GM18511 (cell line): Measurements from ENCODE around the gene TEX14.
"Not testable (repeated sequence)": the region's sequence is repeated elsewhere in the genome, so short reads cannot be mapped to it uniquely, and the experiment has no call there.

Experiments
- ATAC-seq: cut with Tn5 transposase; IDR thresholded peaks from one replicate; pipeline ENCODE4 v1.9.1; 2021; ENCODE audit warnings: mild to moderate bottlenecking, moderate library complexity; ENCODE audit not compliant: unreplicated experiment

Gene TEX14

DNA sequence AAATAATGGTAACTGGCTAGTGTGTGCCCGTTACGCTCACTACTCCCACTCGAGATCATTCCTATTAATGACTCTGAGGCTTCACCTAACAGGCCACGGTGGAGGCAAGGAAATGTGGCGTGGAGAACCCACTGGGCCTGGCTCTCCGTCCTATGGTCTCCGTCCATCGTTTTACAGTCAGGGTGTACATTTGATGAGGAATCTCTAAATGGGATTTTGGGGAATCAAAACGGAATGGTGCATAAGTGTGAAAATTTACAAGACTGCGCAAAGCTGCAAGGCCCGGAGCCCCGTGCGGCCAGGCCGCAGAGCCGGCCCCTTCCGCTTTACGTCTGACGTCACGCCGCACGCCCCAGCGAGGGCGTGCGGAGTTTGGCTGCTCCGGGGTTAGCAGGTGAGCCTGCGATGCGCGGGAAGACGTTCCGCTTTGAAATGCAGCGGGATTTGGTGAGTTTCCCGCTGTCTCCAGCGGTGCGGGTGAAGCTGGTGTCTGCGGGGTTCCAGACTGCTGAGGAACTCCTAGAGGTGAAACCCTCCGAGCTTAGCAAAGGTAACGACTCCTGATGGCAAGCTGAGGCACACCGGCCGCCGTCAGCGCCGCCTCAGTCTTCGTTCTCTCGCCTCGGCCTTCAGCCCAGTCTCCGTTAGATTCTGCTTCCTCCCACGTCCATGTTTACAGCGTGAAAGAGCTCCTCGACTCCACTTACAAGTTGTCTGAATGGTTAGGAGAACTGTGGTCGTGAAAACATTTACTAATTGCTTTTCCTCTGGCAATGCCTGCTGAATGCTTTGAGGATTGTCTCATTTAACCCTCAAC lies 602 bp upstream of the TEX14 start, which contains the start of gene RAD51C:
RAD51C (plus strand) TSS at position 364 of the 817 bp plus-strand sequence; CDS start at position 406, 42 bp downstream.
- peak; percentile 99 for ATAC-seq

DNA sequence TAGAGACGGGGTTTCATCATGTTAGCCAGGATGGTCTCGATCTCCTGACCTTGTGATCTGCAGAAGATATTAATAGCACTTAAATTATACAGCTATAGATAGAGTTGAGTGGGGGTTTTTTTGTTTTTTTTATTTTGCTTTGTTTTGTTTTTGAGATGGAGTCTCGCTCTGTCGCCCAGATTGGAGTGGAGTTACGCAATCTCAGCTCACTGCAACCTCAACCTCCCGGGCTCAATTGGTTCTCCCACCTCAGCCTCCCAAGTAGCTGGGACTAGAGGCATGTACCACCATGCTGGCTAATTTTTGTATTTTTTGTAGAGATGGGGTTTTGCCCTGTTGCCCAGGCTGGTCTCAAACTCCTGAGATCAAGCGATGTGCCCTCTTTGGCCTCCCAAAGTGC lies 1.8 kb downstream of the TEX14 start:
- ATAC-seq = not testable (repeated sequence)

- no peak for ATAC-seq
Observed at GRCh38 chr17:58688521-58688920, 3.3 kb downstream of the TEX14 start.

GRCh38 chr17:58686980-58687379 lies 4.9 kb downstream of the TEX14 start:
- ATAC-seq = no peak

GRCh38 chr17:58684462-58684861 lies 7.4 kb downstream of the TEX14 start:
- not testable (repeated sequence) for ATAC-seq

DNA sequence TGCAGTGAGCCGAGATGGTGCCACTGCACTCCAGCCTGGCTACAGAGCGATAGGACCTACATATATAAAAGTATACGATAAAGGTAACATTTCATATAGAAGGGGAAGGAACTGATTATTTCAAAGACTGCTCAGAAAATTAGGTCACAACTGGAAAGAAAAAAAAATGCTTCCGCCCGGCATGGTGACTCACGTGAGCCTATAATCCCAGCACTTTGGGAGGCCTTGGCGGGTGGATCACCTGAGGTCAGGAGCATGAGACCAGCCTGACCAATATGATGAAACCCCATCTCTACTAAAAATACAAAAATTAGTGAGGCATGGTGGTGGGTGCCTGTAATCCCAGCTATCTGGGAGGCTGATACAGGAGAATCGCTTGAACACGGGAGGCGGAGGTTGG lies 7.8 kb downstream of the TEX14 start:
- no peak for ATAC-seq

DNA sequence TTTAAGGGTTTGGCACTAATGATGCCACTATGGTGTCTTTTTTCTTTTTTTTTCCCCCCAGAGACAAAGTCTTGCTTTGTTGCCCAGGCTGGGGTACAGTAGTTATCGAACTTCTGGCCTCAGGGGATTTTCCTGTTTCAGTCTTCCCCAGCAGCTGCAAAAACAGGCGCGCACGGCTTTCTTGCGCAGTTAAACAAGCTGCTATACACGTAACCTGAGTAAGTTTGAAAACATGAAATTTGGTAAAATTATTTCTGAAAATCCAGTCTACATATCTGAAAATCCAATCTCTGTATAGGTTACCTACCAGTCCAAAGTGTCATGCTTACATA lies 11.8 kb downstream of the TEX14 start:
- no peak for ATAC-seq

GRCh38 chr17:58679263-58680037 lies 12.4 kb downstream of the TEX14 start:
- no peak for ATAC-seq

DNA sequence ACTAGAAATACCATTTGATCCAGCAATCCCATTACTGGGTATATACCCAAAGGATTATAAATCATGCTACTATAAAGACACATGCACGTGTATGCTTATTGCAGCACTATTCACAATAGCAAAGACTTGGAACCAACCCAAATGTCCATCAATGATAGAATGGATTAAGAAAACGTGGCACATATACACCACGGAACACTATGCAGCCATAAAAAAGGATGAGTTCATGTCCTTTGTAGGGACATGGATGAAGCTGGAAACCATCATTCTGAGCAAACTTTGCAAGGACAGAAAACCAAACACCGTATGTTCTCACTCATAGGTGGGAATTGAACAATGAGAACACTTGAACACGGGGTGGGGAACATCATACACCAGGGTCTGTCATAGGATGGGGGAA lies 13.6 kb downstream of the TEX14 start:
- ATAC-seq = not testable (repeated sequence)

DNA sequence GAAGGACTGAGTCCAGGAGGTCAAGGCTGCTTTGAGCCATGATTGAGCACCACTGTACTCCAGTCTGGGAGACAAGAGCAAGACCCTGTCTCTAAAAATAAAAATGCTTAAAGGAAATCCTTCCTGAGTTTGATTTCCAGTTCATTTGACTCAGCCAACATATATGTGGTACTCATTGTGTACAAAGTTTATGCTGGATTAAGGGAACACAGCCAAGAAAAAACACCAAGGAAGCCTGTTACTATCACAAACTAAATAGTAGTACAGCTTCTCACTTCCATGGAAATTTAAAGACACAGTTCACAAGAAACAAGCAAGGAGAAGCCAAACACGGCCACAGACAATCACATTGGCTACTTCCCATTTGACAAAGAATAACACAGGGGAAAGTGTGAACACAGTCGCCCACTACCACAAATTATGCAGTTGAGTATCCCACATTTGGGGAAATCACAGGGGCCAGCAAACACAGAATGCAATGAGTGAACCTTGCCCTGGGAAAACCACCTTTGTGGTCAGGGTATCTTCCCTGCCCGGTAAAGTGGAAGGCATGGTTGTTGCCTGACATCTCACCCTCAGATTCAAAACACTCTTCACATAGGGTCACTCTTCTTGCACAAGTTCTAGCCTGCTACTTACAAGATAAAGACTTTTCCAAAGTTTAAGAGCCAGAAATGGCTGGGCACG lies 14.5 kb downstream of the TEX14 start:
- ATAC-seq = no peak

DNA sequence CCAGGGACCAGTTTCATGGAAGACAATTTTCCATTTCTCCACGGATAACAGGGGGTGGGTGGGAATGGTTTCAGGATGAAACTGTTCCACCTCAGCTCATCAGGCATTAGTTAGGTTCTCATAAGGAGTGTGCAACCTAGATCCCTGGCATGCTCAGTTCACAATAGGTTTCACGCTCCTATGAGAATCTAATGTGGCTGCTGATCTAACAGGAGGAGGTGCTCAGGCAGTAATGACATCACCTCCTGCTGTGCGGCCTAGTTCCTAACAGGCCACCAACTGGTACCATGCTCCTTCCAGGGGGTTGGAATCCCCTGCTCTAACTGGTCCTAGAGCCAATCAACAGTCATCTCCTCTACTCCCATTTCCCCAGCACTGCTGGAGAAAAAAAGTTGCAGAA lies 19.9 kb downstream of the TEX14 start:
- ATAC-seq = no peak

GRCh38 chr17:58669853-58670252 lies 22.0 kb downstream of the TEX14 start:
- no peak for ATAC-seq

- no peak for ATAC-seq
Observed at GRCh38 chr17:58668598-58668935, 23.3 kb downstream of the TEX14 start.

DNA sequence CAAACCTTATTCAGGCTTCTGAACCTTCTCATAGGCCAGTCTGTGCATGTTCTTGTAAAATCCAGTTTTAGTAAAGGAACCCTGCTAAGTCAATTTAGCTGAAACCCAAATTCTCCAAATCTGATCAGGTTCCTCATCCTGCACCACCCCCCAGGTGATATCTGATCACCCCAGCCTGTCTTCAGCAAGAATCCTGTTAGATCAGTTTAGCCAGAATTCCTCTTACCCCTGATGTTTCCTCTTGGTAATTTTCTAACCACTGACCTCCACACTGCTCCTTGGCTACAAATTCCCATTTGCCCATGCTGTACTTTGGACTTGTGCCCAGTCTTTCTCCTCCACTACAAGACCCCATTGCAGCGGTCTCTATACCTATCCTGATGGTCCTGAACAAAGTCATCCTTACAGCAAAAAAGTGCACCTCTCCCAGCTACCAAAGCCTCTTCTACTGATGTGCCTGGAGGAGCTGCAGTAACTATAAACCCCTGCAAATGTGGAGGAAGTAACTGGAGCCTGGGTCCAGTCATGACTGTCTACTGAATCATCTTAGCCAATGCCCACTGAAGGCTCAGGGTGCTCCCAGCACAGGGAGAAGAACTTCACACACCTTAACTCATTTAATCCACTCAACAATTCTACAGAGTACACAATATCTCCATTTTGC lies 23.8 kb downstream of the TEX14 start:
- ATAC-seq = no peak

DNA sequence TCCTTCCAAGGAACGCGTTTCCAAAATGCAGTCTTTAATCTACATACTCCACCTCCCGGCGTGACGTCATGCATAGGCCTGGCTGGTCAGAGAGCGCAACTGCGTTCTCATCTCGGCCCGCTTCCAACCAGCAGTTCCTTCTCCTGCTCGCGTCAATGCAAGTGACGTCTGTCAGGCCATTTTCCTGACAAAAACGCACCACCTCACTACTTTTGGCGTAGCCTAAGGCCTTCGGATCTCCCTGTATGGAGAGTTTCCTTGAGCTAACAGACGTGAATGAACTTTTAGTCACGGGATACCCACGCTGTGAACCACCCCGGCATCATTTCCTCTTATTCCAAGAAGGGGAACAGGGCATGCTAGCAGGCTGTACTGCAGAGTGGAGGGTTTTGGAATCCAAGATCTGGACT lies 25.0 kb downstream of the TEX14 start:
- ATAC-seq = no peak

DNA sequence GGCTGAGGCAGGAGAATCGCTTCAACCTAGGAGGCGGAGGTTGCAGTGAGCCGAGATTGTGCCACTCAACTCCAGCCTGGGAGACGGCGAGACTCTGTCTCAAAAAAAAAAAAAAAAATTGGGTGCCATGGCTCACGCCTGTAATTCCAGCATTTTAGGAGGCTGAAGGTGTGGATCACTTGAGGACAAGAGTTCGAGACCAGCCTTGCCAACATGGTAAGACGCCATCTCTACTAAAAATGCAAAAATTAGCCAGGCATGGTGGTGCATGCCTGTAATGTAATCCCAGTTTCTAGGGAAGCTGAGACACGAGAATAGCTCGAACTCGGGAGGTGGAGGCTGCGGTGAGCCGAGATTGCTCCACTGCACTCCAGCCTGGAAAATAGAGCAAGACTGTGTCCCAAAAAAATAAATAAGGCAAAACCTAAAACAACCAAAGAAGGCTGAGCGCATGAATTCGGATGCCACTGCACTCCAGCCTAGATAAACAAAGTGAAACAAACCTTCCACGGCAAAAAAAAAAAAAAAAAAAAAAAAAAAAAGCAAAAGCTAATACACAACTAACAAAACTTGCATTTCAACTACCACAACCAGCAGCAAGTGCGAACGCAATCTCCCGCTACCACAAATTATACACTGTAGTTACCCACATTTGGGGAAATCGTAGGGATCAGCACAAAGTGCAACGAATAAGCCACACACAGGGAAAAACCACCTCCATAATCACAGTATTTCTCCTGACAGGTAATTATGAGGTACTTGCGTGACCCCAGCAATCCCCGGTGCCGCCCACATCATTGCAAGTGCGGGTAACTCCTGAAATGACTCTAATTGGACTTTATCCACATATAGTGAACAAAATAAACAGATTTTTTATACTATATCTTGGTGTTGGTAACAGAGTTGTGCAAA lies 25.6 kb downstream of the TEX14 start:
- no peak for ATAC-seq

DNA sequence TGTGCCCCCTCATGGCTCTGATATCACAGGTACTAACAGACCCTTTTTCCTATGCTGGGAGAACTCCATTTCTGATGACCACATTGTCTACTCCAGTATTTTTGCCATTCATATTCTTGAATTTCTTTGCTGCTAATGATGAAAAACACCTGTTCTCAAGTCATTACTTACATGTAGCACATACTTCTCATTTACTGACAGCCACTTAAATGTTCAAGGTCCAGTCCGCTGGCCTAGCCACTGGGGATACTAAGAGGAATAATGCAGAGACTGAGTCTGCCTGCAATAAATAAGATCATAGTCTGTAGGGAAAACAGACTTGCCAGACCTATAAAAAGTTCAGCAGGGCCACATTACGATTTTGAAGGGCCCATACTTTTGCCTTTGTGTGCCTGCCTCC lies 27.5 kb downstream of the TEX14 start:
- no peak for ATAC-seq

- ATAC-seq = no peak
Observed at GRCh38 chr17:58661499-58661898, 30.3 kb downstream of the TEX14 start.

DNA sequence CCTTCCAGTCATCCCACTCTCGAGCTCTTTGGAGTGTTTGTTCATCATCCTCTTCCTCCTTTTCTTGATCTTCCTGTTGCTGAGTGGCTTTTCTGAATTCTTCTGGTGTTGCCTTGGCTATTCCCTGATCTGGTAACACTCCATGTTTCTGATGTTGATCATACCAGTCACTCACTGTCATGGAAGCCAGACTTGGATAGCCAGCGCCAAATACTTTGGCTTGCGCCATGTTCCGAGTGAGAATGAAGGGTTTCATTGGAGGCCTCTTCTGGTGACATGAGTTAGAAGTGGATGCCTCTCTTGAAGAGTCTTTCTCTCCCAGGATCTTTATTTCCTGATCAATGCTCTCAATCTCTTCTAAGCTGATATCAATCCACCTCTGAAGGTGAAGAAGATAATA lies 31.2 kb downstream of the TEX14 start:
- ATAC-seq = no peak

GRCh38 chr17:58659714-58660084 lies 32.1 kb downstream of the TEX14 start:
- ATAC-seq = not testable (repeated sequence)
